NCI-H1436 (cell line): ENCODE results near the gene EYS.
"Not testable (repeated sequence)": the region's sequence is repeated elsewhere in the genome, so short reads cannot be mapped to it uniquely, and the experiment has no call there.

Experiments used
- DNase-seq: peaks from one replicate; lab custom pipeline; 2025; lab: John Stamatoyannopoulos, UW

Gene EYS

GRCh38 chr6:64301307-64302236 is 1405.5 kb downstream of the EYS start:
- no peak for DNase-seq

GRCh38 chr6:64299176-64299575 is 1407.8 kb downstream of the EYS start:
- DNase-seq: no peak

- DNase-seq: no peak
Observed at GRCh38 chr6:64294034-64294433, 1413.0 kb downstream of the EYS start.

- no peak for DNase-seq
Observed at GRCh38 chr6:64293298-64293697, 1413.7 kb downstream of the EYS start.

- no peak for DNase-seq
Observed at GRCh38 chr6:64290867-64291266, 1416.2 kb downstream of the EYS start.

GRCh38 chr6:64289931-64290330 is 1417.1 kb downstream of the EYS start:
- DNase-seq: no peak

GRCh38 chr6:64288351-64288750 is 1418.7 kb downstream of the EYS start:
- no peak for DNase-seq

- no peak for DNase-seq
Observed at GRCh38 chr6:64281167-64281566, 1425.9 kb downstream of the EYS start.

- peak; percentile 16 for DNase-seq
Observed at GRCh38 chr6:64280569-64280968, 1426.5 kb downstream of the EYS start.

GRCh38 chr6:64270083-64270482 is 1436.9 kb downstream of the EYS start:
- DNase-seq: no peak

- no peak for DNase-seq
Observed at GRCh38 chr6:64266351-64266821, 1440.6 kb downstream of the EYS start.

- DNase-seq: no peak
Observed at GRCh38 chr6:64263778-64264177, 1443.2 kb downstream of the EYS start.

GRCh38 chr6:64259372-64259771 is 1447.7 kb downstream of the EYS start:
- no peak for DNase-seq

- no peak for DNase-seq
Observed at GRCh38 chr6:64258752-64259151, 1448.3 kb downstream of the EYS start.

- no peak for DNase-seq
Observed at GRCh38 chr6:64258302-64258701, 1448.7 kb downstream of the EYS start.

GRCh38 chr6:64257586-64257985 is 1449.4 kb downstream of the EYS start:
- DNase-seq: no peak

- no peak for DNase-seq
Observed at GRCh38 chr6:64256483-64256882, 1450.5 kb downstream of the EYS start.

GRCh38 chr6:64255000-64255399 is 1452.0 kb downstream of the EYS start:
- no peak for DNase-seq

GRCh38 chr6:64254558-64254957 is 1452.5 kb downstream of the EYS start:
- DNase-seq: no peak

- DNase-seq: no peak
Observed at GRCh38 chr6:64252256-64252655, 1454.8 kb downstream of the EYS start.

- DNase-seq: no peak
Observed at GRCh38 chr6:64250126-64250525, 1456.9 kb downstream of the EYS start.

- DNase-seq: no peak
Observed at GRCh38 chr6:64249115-64249514, 1457.9 kb downstream of the EYS start.

- no peak for DNase-seq
Observed at GRCh38 chr6:64243618-64244017, 1463.4 kb downstream of the EYS start.

- not testable (repeated sequence) for DNase-seq
Observed at GRCh38 chr6:64238908-64239307, 1468.1 kb downstream of the EYS start.
